ENCODE data around the gene ANKRD65.

DNA sequence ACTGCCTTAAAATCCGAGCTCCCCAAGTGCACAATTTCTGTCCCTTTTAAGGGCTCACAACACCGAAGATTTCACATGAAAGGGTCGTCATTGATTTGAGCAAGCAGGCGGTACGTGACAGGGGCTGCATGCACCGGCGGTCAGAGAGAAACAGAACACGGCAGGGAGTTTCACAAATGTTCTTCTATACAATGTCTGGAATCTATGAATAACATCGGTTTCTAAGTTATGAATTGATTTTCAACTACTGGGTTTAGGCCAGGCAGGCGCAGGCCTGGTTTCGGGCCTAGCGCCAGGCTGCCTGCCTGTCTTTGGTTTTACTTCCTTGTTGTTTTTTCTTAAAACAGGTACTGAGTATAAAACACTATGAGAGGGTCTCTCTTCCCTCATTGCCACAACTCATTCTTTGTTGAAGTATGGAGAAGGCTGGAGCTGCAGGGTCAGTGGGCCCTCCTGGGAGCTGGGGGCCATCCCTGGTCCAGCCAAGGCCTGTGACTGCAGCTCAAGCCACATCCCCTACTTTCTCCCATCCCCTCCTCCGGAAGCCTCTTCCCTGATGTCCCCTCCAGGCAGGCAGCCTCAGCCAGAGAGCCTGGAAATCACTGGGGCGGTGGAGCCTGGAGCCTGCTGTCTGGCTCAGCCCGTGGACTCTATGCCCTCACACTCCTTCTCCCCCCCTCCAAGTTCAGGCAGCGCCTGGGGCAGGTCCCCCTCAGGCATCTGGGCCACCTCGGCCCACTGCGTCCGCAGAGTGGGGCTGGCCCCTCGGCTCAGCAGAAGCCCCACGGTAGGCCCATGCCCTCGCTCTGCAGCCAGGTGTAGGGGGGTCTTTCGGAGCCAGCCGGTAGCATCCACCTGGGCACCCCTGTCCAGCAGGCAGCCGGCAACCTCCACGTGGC is 2.4 kb downstream of the ANKRD65 start:
- TF ChIP-seq, protein P1, sequence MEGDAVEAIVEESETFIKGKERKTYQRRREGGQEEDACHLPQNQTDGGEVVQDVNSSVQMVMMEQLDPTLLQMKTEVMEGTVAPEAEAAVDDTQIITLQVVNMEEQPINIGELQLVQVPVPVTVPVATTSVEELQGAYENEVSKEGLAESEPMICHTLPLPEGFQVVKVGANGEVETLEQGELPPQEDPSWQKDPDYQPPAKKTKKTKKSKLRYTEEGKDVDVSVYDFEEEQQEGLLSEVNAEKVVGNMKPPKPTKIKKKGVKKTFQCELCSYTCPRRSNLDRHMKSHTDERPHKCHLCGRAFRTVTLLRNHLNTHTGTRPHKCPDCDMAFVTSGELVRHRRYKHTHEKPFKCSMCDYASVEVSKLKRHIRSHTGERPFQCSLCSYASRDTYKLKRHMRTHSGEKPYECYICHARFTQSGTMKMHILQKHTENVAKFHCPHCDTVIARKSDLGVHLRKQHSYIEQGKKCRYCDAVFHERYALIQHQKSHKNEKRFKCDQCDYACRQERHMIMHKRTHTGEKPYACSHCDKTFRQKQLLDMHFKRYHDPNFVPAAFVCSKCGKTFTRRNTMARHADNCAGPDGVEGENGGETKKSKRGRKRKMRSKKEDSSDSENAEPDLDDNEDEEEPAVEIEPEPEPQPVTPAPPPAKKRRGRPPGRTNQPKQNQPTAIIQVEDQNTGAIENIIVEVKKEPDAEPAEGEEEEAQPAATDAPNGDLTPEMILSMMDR (IDR thresholded peaks at IDR 0.05; ENCODE audit: poor library complexity) = no peak
- TF ChIP-seq EZH2 (IDR thresholded peaks at IDR 0.05; ENCODE audit: borderline replicate concordance) (no peak), EZH2phosphoT487 (IDR thresholded peaks at IDR 0.05; ENCODE audit: low read depth, severe bottlenecking, unreplicated experiment) (no peak)

All from hepatocyte (in vitro differentiated cells).